RWPE2 (cell line): ENCODE data around the gene PLEKHG4B.

Experiments used
- ATAC-seq: fragments of 200-7000 bp; cut with Tn5 transposase; 3 replicates; pipeline ENCODE4 v1.9.1; 2021; ENCODE audit warnings: low read depth
- DNase-seq: peaks from one replicate; pipeline ENCODE4 v3.0.0-alpha.2; 2020; ENCODE audit warnings: low spot score
- H3K27ac ChIP-seq: fragments of 450-650 bp; 2 replicates; pipeline ENCODE4 v1.5.1; 2017; ENCODE audit warnings: mild to moderate bottlenecking; ENCODE audit not compliant: poor library complexity, severe bottlenecking
- H3K27me3 ChIP-seq: fragments of 250-450 bp; sonication (Bioruptor Pico); 2 replicates; pipeline ENCODE4 v1.5.1; 2021; ENCODE audit warnings: mild to moderate bottlenecking, moderate library complexity; ENCODE audit not compliant: insufficient read depth, poor library complexity, severe bottlenecking
- H3K36me3 ChIP-seq: fragments of 250-450 bp; sonication (Bioruptor Pico); 2 replicates; pipeline ENCODE4 v1.5.1; 2020; ENCODE audit warnings: low read depth, mild to moderate bottlenecking, moderate library complexity
- H3K4me1 ChIP-seq: fragments of 250-450 bp; sonication (Bioruptor Pico); 2 replicates; pipeline ENCODE4 v1.5.1; 2021; ENCODE audit warnings: mild to moderate bottlenecking, moderate library complexity; ENCODE audit not compliant: insufficient read depth, poor library complexity, severe bottlenecking
- H3K4me3 ChIP-seq: fragments of 250-450 bp; sonication (Bioruptor Pico); 2 replicates; pipeline ENCODE4 v1.5.1; 2021; ENCODE audit warnings: mild to moderate bottlenecking, moderate library complexity; ENCODE audit not compliant: severe bottlenecking
- H3K9me3 ChIP-seq: fragments of 250-450 bp; sonication (Bioruptor Pico); 2 replicates; pipeline ENCODE4 v1.5.1; 2021; ENCODE audit warnings: mild to moderate bottlenecking, moderate library complexity; ENCODE audit not compliant: severe bottlenecking
- CTCF ChIP-seq: fragments of 450-650 bp; IDR thresholded peaks from one replicate; pipeline ENCODE4 v1.5.1; 2017; ENCODE audit warnings: mild to moderate bottlenecking, moderate library complexity; ENCODE audit not compliant: poor library complexity, severe bottlenecking

The PLEKHG4B gene

GRCh38 chr5:192691-192969, 100.7 kb downstream of the PLEKHG4B start:
- Histone ChIP-seq H3K27ac (no peak overlapping the region), H3K9me3 (no peaks in the 10 kb centered on the region), H3K4me3 (no peak overlapping the region), H3K27me3 (peaks cover 7% of the 10 kb centered on the region), H3K36me3 (no peaks in the 10 kb centered on the region), H3K4me1 (no peaks in the 10 kb centered on the region)
- ATAC-seq: no peak
- DNase-seq: peak; percentile 54
- TF ChIP-seq CTCF: no peak

- H3K36me3 ChIP-seq: no peaks in the 10 kb centered on the region
- no peak overlapping the region for H3K4me3 ChIP-seq
- peaks cover 7% of the 10 kb centered on the region for H3K27me3 ChIP-seq
- H3K4me1 ChIP-seq: no peaks in the 10 kb centered on the region
- no peaks in the 10 kb centered on the region for H3K9me3 ChIP-seq
- ATAC-seq (no peak), DNase-seq (no peak)
- no peak overlapping the region for H3K27ac ChIP-seq
- no peak for TF ChIP-seq CTCF
These were observed 101.2 kb downstream of the PLEKHG4B start for GRCh38 chr5:192970-193831.

- H3K36me3 ChIP-seq: no peaks in the 10 kb centered on the region
- ATAC-seq (no peak), DNase-seq (no peak)
- TF ChIP-seq CTCF: no peak
- H3K27ac ChIP-seq: no peak overlapping the region
- H3K27me3 ChIP-seq: peaks cover 7% of the 10 kb centered on the region
- H3K4me1 ChIP-seq: no peaks in the 10 kb centered on the region
- no peak overlapping the region for H3K4me3 ChIP-seq
- no peaks in the 10 kb centered on the region for H3K9me3 ChIP-seq
These were observed 102.1 kb downstream of the PLEKHG4B start for GRCh38 chr5:194102-194501.

- H3K27ac ChIP-seq: no peak overlapping the region
- ATAC-seq (no peak), DNase-seq (no peak)
- no peak for TF ChIP-seq CTCF
- no peaks in the 10 kb centered on the region for H3K4me1 ChIP-seq
- no peaks in the 10 kb centered on the region for H3K36me3 ChIP-seq
- no peak overlapping the region for H3K4me3 ChIP-seq
- H3K9me3 ChIP-seq: no peaks in the 10 kb centered on the region
- H3K27me3 ChIP-seq: peaks cover 7% of the 10 kb centered on the region
These were observed 102.7 kb downstream of the PLEKHG4B start for GRCh38 chr5:194603-195209.
